SU-DHL-6 (cell line): ENCODE data around the gene LAYN.

ENCODE experiments used
- EZH2phosphoT487 ChIP-seq: fragments of 200-600 bp; sonication (generic), shearing (Covaris generic); conservative IDR thresholded peaks from 2 replicates; pipeline ENCODE4 v1.6.1; 2018; ENCODE audit warnings: mild to moderate bottlenecking, antibody characterized with exemption, low read length, moderate library complexity, mixed read lengths
- TF ChIP-seq, protein P1 (sequence below): fragments of 200-600 bp; sonication (generic); IDR thresholded peaks from one replicate; pipeline ENCODE4 v1.5.1; 2017; ENCODE audit warnings: antibody characterized with exemption, mild to moderate bottlenecking, low read length, moderate library complexity; ENCODE audit not compliant: insufficient read depth, poor library complexity, severe bottlenecking

DNA sequence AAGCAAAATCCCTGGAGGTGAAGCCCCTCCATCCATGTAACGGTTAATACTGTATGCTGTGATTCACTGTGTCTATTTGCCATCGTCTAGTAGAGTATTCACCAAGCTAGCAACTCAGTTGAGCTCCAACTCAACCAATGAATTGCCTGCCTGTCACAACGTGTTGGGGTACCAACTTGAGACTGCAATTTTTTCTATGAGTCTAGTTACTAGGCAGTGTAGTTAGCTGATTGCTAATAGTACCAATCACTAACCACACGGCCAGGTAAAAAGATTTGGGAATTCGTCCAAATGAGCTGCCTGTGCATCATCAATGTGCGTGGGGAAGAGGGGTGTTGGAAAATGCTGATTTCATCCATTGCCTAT lies 27.3 kb upstream of the LAYN start:
- TF ChIP-seq, protein P1, sequence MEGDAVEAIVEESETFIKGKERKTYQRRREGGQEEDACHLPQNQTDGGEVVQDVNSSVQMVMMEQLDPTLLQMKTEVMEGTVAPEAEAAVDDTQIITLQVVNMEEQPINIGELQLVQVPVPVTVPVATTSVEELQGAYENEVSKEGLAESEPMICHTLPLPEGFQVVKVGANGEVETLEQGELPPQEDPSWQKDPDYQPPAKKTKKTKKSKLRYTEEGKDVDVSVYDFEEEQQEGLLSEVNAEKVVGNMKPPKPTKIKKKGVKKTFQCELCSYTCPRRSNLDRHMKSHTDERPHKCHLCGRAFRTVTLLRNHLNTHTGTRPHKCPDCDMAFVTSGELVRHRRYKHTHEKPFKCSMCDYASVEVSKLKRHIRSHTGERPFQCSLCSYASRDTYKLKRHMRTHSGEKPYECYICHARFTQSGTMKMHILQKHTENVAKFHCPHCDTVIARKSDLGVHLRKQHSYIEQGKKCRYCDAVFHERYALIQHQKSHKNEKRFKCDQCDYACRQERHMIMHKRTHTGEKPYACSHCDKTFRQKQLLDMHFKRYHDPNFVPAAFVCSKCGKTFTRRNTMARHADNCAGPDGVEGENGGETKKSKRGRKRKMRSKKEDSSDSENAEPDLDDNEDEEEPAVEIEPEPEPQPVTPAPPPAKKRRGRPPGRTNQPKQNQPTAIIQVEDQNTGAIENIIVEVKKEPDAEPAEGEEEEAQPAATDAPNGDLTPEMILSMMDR: no peak
- no peak for TF ChIP-seq EZH2phosphoT487
